ENCODE measurements around the gene SLC16A8. TPM values are rescaled to one million over a fixed set of nuclear protein-coding genes. Genes with fewer than 3 reads are reported as not detected.

Gene SLC16A8
- total and polyA plus RNA-seq, 9 of the 15 experiments (the other 6 are each of a cell fraction or from before 2014, with no cell fraction given): not detected

DNA sequence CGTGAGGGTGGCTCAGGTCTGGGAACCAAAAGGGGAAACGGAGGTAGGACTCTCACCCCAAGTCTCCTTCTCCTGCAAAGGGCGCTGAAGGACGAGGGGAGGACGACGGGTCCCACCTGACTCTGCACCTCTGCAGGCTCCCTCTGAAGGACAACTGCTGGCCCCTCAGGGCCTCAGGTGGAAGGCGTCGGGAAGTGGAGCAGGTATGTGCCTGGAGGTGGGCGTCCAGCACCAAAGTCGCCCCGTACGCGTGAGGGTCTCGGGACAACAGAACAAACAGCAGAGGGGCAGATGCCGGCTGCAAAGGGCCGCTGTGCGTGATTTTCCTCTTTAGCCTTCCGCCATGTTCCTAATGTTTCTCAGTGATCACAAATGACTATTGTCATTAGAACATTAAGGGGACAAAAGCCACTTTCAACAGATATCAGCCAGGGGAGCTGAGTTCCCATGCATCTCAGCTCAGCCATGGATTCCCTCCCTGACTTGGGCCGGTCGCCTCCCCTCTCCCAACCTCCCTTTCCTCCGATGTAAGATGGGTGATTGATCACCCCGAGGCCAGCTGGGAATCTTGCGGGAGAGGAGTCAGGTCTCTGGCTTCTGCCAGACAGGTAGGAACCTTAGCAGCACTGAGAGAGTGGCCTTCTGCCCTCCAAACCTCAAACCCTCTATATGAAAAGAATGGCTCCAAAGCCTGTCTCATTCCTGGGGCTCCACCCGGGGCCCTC lies 836 bp downstream of the SLC16A8 start:
- in situ Hi-C loops (cut with MboI): no loop called here
- BruUV-seq (replicated peaks): no TSS peak
- 10% methylated on average over 14 of the region's 24 CpGs for WGBS (ENCODE audit: insufficient coverage, low coverage, missing lambda C conversion rate)
- Histone ChIP-seq H3K9me3 (replicated peaks; ENCODE audit: control insufficient read depth, insufficient read depth, low read depth, low read length) (no peaks in the 10 kb centered on the region), H2AFZ (ENCODE audit: low read depth, low read length) (no peak overlapping the region), H3K4me2 (ENCODE audit: insufficient read depth, low read length) (no peak overlapping the region), H3K27me3 (ENCODE audit: control insufficient read depth in 2 of 2, insufficient read depth in 2 of 2, low read length in 2 of 2) (peaks cover 2 to 48% of the 10 kb centered on the region in 2 experiments; a peak in 2 of 5 replicates), H3K36me3 (ENCODE audit: control insufficient read depth, insufficient read depth, low read length) (no peaks in the 10 kb centered on the region), H4K20me1 (replicated peaks; ENCODE audit: control insufficient read depth, insufficient read depth, low read length) (no peaks in the 10 kb centered on the region), H3K4me3 (no peak overlapping the region), H3K27ac (ENCODE audit: extremely low read depth, low read depth, low read length) (no peak overlapping the region), H3K4me1 (replicated peaks in 1 of 2; ENCODE audit: control insufficient read depth in 2 of 2, insufficient read depth in 2 of 2, low read length in 2 of 2) (peaks cover 0 to 44% of the 10 kb centered on the region in 2 experiments; a peak in 2 of 5 replicates), H3K9ac (ENCODE audit: insufficient read depth in 1 of 2, low read depth in 2 of 2, low read length in 2 of 2) (peak overlapping the region in 1 of 2 experiments; percentile 17; a peak in 1 of 4 replicates), H3K9me1 (ENCODE audit: control insufficient read depth, insufficient read depth, low read length) (no peaks in the 10 kb centered on the region), H3K79me2 (ENCODE audit: control insufficient read depth, insufficient read depth, low read length) (no peaks in the 10 kb centered on the region)
- ATAC-seq: no peak
- intact Hi-C loops (cut with micrococcal nuclease): no loop called here
- TF ChIP-seq MCM3 (IDR thresholded peaks at IDR 0.05) (no peak), ILK (tag; IDR thresholded peaks at IDR 0.05; ENCODE audit: borderline replicate concordance, low read depth) (no peak), IRF2 (CRISPR knock-in tag; IDR thresholded peaks at IDR 0.05) (no peak), SAP30 (IDR thresholded peaks at IDR 0.05; ENCODE audit: borderline replicate concordance, insufficient read depth, low read depth, low read length, poor library complexity, severe bottlenecking) (no peak)
- POLR2A ChIA-PET: interaction anchor here (0.6 kb wide), 1 partner anchor 119 kb away, joined by 3 read pairs; the partner anchor contains the start of gene MAFF
- no peak for FAIRE-seq
- no peak for DNase-seq (ENCODE audit: extremely low read depth in 1 of 4, low spot score in 3 of 4)
- CTCF ChIA-PET (ENCODE audit: low intra/inter-chr PET ratio): no interaction called here
